Measurements from ENCODE around the gene TOMM6. TPM values are rescaled to one million over a fixed set of nuclear protein-coding genes. Genes with fewer than 3 reads are reported as not detected.

Gene TOMM6
- total RNA-seq, 1 experiment from 2014 or later: 239 TPM

GRCh38 chr6:41796474-41796873, 9.0 kb downstream of the TOMM6 start:
- Mint-ChIP-seq H3K36me3 (ENCODE audit: insufficient read depth in 1 of 3, low read depth in 3 of 3) (peaks cover 3 to 35% (median 25%) of the 10 kb centered on the region in 3 experiments; a peak in 6 of 7 replicates), H3K4me1 (peaks cover 0 to 2% of the 10 kb centered on the region in 2 experiments; a peak in 1 of 4 replicates), H3K27me3 (ENCODE audit: low read depth) (no peaks in the 10 kb centered on the region), H3K4me3 (no peak overlapping the region), H3K27ac (no peak overlapping the region), H3K9me3 (no peaks in the 10 kb centered on the region)
- H2BK20ac ChIP-seq (ENCODE audit: low read depth, low read length, poor library complexity, severe bottlenecking): no peak overlapping the region
- no peak overlapping the region for H3T11ph ChIP-seq (ENCODE audit: low read length)
- H3K27me3 ChIP-seq (ENCODE audit: insufficient read depth, low read length): no peaks in the 10 kb centered on the region
- no peak overlapping the region for H2AK5ac ChIP-seq (ENCODE audit: insufficient read length, low read length)
- H4K20me1 ChIP-seq (ENCODE audit: control insufficient read depth, insufficient read depth, insufficient read length): no peaks in the 10 kb centered on the region
- no peak overlapping the region for H3K14ac ChIP-seq (ENCODE audit: insufficient read depth, low read length)
- H3K23ac ChIP-seq (ENCODE audit: insufficient read length, low read depth, low read length): no peak overlapping the region
- H3K4me1 ChIP-seq (ENCODE audit: insufficient read depth, low read length): no peaks in the 10 kb centered on the region
- H4K8ac ChIP-seq (replicated peaks; ENCODE audit: insufficient read length, low read depth, low read length): no peak overlapping the region
- no peak overlapping the region for H2BK5ac ChIP-seq (ENCODE audit: insufficient read length, low read length)
- H3K4ac ChIP-seq (ENCODE audit: low read depth, low read length): no peak overlapping the region
- H3K4me2 ChIP-seq (ENCODE audit: insufficient read depth, insufficient read length, low read length): no peak overlapping the region
- H3K79me2 ChIP-seq (ENCODE audit: insufficient read depth, low read length): no peaks in the 10 kb centered on the region
- no peak overlapping the region for H3K27ac ChIP-seq (ENCODE audit: insufficient read length, low read depth, low read length)
- no peaks in the 10 kb centered on the region for H3K79me1 ChIP-seq (ENCODE audit: insufficient read depth, low read depth, low read length, poor library complexity, severe bottlenecking)
- H3K9ac ChIP-seq (ENCODE audit: extremely low read depth, insufficient read length, low read length): no peak overlapping the region
- TF ChIP-seq CTCF (conservative IDR thresholded peaks at IDR 0.05): no peak
- no peak overlapping the region for H2BK15ac ChIP-seq (ENCODE audit: low read depth, low read length)
- H4K5ac ChIP-seq (ENCODE audit: insufficient read length, low read depth, low read length): no peak overlapping the region
- no peak overlapping the region for H3K56ac ChIP-seq (ENCODE audit: insufficient read length, low read depth, low read length)
- H2BK12ac ChIP-seq (ENCODE audit: insufficient read length, low read depth, low read length): no peak overlapping the region
- no peak overlapping the region for H4K91ac ChIP-seq (ENCODE audit: insufficient read length, low read depth, low read length)
- H2AFZ ChIP-seq (ENCODE audit: low read length): no peak overlapping the region
- no peaks in the 10 kb centered on the region for H3K23me2 ChIP-seq (ENCODE audit: insufficient read length, low read depth, low read length, poor library complexity, severe bottlenecking)
- no CpG with 5 or more reads among the region's 2 CpGs for WGBS (ENCODE audit: extremely low coverage, insufficient read length, low lambda C conversion rate)
- no peak overlapping the region for H2BK120ac ChIP-seq (ENCODE audit: low read depth, low read length, poor library complexity, severe bottlenecking)
- no peak for DNase-seq
- H3K9me3 ChIP-seq (ENCODE audit: control insufficient read depth, low read depth, low read length): no peaks in the 10 kb centered on the region
- no peak overlapping the region for H3K18ac ChIP-seq (ENCODE audit: insufficient read length, low read depth, low read length)
